ENCODE results near the gene KCNQ1OT1.

DNA sequence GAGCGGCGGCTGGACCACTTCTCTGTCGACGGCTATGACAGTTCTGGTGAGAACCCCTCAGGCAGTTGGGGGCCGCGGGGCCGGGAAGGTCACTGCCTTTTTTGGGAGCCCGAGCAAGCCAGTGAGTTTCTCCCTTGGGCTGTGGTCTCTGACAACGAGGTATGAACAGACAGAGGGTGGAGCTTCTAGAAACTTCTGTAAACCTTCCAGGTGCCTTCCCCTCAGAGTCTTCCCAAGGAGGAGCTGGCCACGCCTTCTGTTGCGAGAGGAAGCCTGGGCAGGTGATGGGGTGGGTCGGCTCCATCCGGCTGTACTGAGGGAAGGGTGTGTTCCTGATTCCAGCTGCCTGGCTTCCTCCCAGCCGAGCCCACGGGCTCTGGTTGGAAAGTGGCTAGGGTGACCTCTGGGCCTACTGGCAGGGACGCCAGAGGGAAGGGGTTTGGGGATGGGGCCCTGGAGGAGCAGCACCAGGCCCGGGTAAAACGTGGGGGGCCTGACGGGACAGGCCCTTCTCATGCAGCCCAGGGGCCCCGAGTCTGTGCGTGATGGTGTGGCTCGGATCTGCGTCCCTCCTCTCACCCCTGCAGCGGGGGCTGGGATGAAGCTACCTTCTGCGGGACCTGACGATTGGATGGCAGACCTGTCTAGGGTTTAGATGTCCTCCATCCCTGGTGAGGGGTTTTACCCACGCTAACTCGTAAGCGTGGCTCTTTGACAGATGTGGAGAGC, 110.8 kb downstream of the KCNQ1OT1 start:
- TF ChIP-seq POLR2A (IDR thresholded peaks at IDR 0.05; ENCODE audit: low read length) = no peak
- no peak for TF ChIP-seq GATA1 (IDR thresholded peaks at IDR 0.05; ENCODE audit: low read depth, low read length)

Measured in erythroblast (primary cell).